CD14-positive monocyte (primary cell): Measurements from ENCODE around the gene AQP3. TPM values are rescaled to one million over a fixed set of nuclear protein-coding genes. Genes with fewer than 3 reads are reported as not detected.
A peak's percentile ranks its signal among the peaks of the same experiment; 100 is the strongest.

Source experiments
- DNase-seq, 3 donors: peaks; one replicate each; pipeline ENCODE4 v3.0.0-alpha.2; 2011 to 2022
- H2AFZ ChIP-seq: 2 replicates; pipeline ENCODE4 v1.6.0; 2012; ENCODE audit warnings: mild to moderate bottlenecking, low read depth, low read length, inconsistent platforms; ENCODE audit not compliant: insufficient read depth, poor library complexity, severe bottlenecking
- H3K27ac ChIP-seq, 2 donors: 1 replicate in 1 of 2; 2 replicates in 1 of 2; pipeline ENCODE4 v1.5.1; 2012 to 2013; ENCODE audit warnings: low read length in 2 of 2, control low read depth in 1 of 2, inconsistent platforms in 1 of 2, low read depth in 1 of 2, mild to moderate bottlenecking in 1 of 2
- H3K27me3 ChIP-seq, 2 donors: one replicate each; pipeline versions ENCODE4 v1.6.0 to v1.6.1; 2011 to 2013; ENCODE audit warnings: low read length in 2 of 2; ENCODE audit not compliant: control insufficient read depth in 2 of 2, insufficient read depth in 2 of 2
- H3K36me3 ChIP-seq, 2 donors: replicated peaks in 1 of 2; 1 replicate in 1 of 2; 2 replicates in 1 of 2; pipeline versions ENCODE4 v1.5.1 to v1.6.1; 2012 to 2013; ENCODE audit warnings: low read length in 2 of 2, control low read depth in 1 of 2, inconsistent platforms in 1 of 2, mild to moderate bottlenecking in 1 of 2; ENCODE audit not compliant: insufficient read depth in 2 of 2, control insufficient read depth in 1 of 2
- H3K4me1 ChIP-seq, 2 donors: 1 replicate in 1 of 2; 2 replicates in 1 of 2; pipeline versions ENCODE4 v1.5.1 to v1.6.1; 2012 to 2013; ENCODE audit warnings: low read length in 2 of 2, control low read depth in 1 of 2, inconsistent platforms in 1 of 2, mild to moderate bottlenecking in 1 of 2, moderate library complexity in 1 of 2; ENCODE audit not compliant: insufficient read depth in 2 of 2, control insufficient read depth in 1 of 2
- H3K4me2 ChIP-seq: replicated peaks from 2 replicates; pipeline ENCODE3; 2012; ENCODE audit warnings: low read length, moderate library complexity, mild to moderate bottlenecking; ENCODE audit not compliant: poor library complexity, severe bottlenecking; ENCODE audit errors: extremely low read depth
- H3K4me3 ChIP-seq, 3 experiments: fragments of 200-600 bp in 1 of 3; sonication (generic) in 1 of 3; replicated peaks in 1 of 3; 1 replicate in 2 of 3; 2 replicates in 1 of 3; pipeline ENCODE4 v1.5.1; 2011 to 2013; ENCODE audit warnings: low read length in 3 of 3, mild to moderate bottlenecking in 3 of 3, control low read depth in 2 of 3, low read depth in 2 of 3, inconsistent platforms in 1 of 3, moderate library complexity in 1 of 3
- H3K79me2 ChIP-seq: 2 replicates; pipeline ENCODE4 v1.6.0; 2012; ENCODE audit warnings: mild to moderate bottlenecking, control low read depth, inconsistent platforms, low read length, moderate library complexity; ENCODE audit not compliant: insufficient read depth
- H3K9ac ChIP-seq: 2 replicates; pipeline ENCODE4 v1.6.0; 2017; ENCODE audit warnings: low read length, mild to moderate bottlenecking; ENCODE audit not compliant: insufficient read depth, poor library complexity, severe bottlenecking
- H3K9me3 ChIP-seq, 2 donors: replicated peaks in 1 of 2; 1 replicate in 1 of 2; 2 replicates in 1 of 2; pipeline versions ENCODE4 v1.5.1 to v1.6.1; 2012 to 2013; ENCODE audit warnings: low read length in 2 of 2, control low read depth in 1 of 2; ENCODE audit not compliant: control insufficient read depth in 1 of 2, insufficient read depth in 1 of 2
- H4K20me1 ChIP-seq: 2 replicates; pipeline ENCODE4 v1.6.0; 2012; ENCODE audit warnings: mild to moderate bottlenecking, low read length, control low read depth, moderate library complexity; ENCODE audit not compliant: insufficient read depth
- H3K27ac Mint-ChIP-seq, 7 donors: one replicate each; pipeline ENCODE4 v1.8.0; 2020; ENCODE audit warnings: mild to moderate bottlenecking in 7 of 7, mixed read lengths in 7 of 7, moderate library complexity in 6 of 7, inconsistent platforms in 2 of 7
- H3K27me3 Mint-ChIP-seq, 3 donors: one replicate each; pipeline ENCODE4 v1.8.0; 2021 to 2022; ENCODE audit warnings: low read depth in 3 of 3, mild to moderate bottlenecking in 3 of 3, mixed read lengths in 3 of 3, moderate library complexity in 3 of 3, inconsistent platforms in 1 of 3
- H3K36me3 Mint-ChIP-seq, 2 donors: one replicate each; pipeline ENCODE4 v1.8.0; 2020; ENCODE audit warnings: mixed read lengths in 2 of 2, inconsistent platforms in 1 of 2, mild to moderate bottlenecking in 1 of 2
- H3K4me1 Mint-ChIP-seq: one replicate; pipeline ENCODE4 v1.8.0; 2020; ENCODE audit warnings: mild to moderate bottlenecking, mixed read lengths
- H3K4me3 Mint-ChIP-seq, 2 donors: one replicate each; pipeline ENCODE4 v1.8.0; 2020; ENCODE audit warnings: mild to moderate bottlenecking in 2 of 2, mixed read lengths in 2 of 2, moderate library complexity in 1 of 2
- H3K9me3 Mint-ChIP-seq, 7 donors: one replicate each; pipeline ENCODE4 v1.8.0; 2020 to 2022; ENCODE audit warnings: mixed read lengths in 7 of 7, mild to moderate bottlenecking in 6 of 7, moderate library complexity in 6 of 7, inconsistent platforms in 2 of 7
- WGBS: methylation state at CpG from one replicate; pipeline ENCODE4 v1.1.5; 2013; ENCODE audit warnings: missing lambda C conversion rate; ENCODE audit not compliant: insufficient coverage; 5-methylcytosine and 5-hydroxymethylcytosine counted together
- intact Hi-C, 2 donors: fragments of 100-400 bp; cut with micrococcal nuclease; formaldehyde crosslinking; loops; one replicate each; pipeline versions ENCODE4 v1.15.0 to v1.15.1; 2023
- polyA plus RNA-seq, 3 donors: library from polyadenylated mRNA; depleted of rRNA in 1 of 3; unstranded in 2 of 3; stranded (reverse) in 1 of 3; fragments of 300-500 nt in 2 of 3; fragments of >200 nt in 1 of 3; fragmentation: Illumina TruSeq in 2 of 3; gene quantifications; 1 replicate in 2 of 3; 2 replicates in 1 of 3; pipeline ENCODE4 v1.2.3, GENCODE V29; 2012 to 2021
- TF ChIP-seq, protein P1 (sequence below): fragments of 200-600 bp; IDR thresholded peaks from one replicate; pipeline ENCODE4 v1.8.0; 2022; ENCODE audit warnings: antibody characterized with exemption, mild to moderate bottlenecking

AQP3 gene
- polyA plus RNA-seq, 3 donors: 0.39 to 0.70 (median 0.63) TPM

- Mint-ChIP-seq H3K27me3 (peaks cover 0 to 3% (median 0%) of the 10 kb centered on the region in 3 donors), H3K4me3 (no peak overlapping the region), H3K9me3 (peaks cover 0 to 2% (median 0%) of the 10 kb centered on the region in 7 donors), H3K4me1 (no peaks in the 10 kb centered on the region), H3K27ac (no peak overlapping the region), H3K36me3 (peaks cover 84 to 97% of the 10 kb centered on the region in 2 donors)
- Histone ChIP-seq H3K27ac (no peak overlapping the region), H3K27me3 (no peaks in the 10 kb centered on the region), H3K4me2 (no peak overlapping the region), H3K79me2 (no peaks in the 10 kb centered on the region), H3K4me3 (no peak overlapping the region), H3K4me1 (no peaks in the 10 kb centered on the region), H3K9ac (no peak overlapping the region), H4K20me1 (no peaks in the 10 kb centered on the region), H3K36me3 (peaks cover 94 to 99% of the 10 kb centered on the region in 2 donors), H3K9me3 (no peaks in the 10 kb centered on the region), H2AFZ (no peak overlapping the region)
- TF ChIP-seq, protein P1, sequence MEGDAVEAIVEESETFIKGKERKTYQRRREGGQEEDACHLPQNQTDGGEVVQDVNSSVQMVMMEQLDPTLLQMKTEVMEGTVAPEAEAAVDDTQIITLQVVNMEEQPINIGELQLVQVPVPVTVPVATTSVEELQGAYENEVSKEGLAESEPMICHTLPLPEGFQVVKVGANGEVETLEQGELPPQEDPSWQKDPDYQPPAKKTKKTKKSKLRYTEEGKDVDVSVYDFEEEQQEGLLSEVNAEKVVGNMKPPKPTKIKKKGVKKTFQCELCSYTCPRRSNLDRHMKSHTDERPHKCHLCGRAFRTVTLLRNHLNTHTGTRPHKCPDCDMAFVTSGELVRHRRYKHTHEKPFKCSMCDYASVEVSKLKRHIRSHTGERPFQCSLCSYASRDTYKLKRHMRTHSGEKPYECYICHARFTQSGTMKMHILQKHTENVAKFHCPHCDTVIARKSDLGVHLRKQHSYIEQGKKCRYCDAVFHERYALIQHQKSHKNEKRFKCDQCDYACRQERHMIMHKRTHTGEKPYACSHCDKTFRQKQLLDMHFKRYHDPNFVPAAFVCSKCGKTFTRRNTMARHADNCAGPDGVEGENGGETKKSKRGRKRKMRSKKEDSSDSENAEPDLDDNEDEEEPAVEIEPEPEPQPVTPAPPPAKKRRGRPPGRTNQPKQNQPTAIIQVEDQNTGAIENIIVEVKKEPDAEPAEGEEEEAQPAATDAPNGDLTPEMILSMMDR: no peak
- DNase-seq: no peak
- WGBS: 98% methylated on average over 6 of the region's 9 CpGs
- intact Hi-C loops: no loop called here
These were observed 17.7 kb upstream of the AQP3 start for GRCh38 chr9:33465096-33465495.

- no peak for DNase-seq
- H3K4me1 Mint-ChIP-seq: no peaks in the 10 kb centered on the region
- no peak overlapping the region for H3K4me3 Mint-ChIP-seq
- peak overlapping the region in 1 of 7 donors; percentile 72 for H3K27ac Mint-ChIP-seq
- peaks cover 0 to 3% (median 0%) of the 10 kb centered on the region in 3 donors for H3K27me3 Mint-ChIP-seq
- H3K9me3 ChIP-seq: no peaks in the 10 kb centered on the region
- no peak overlapping the region for H2AFZ ChIP-seq
- H3K4me3 ChIP-seq: no peak overlapping the region
- intact Hi-C loops: no loop called here
- H3K4me1 ChIP-seq: no peaks in the 10 kb centered on the region
- no peak overlapping the region for H3K4me2 ChIP-seq
- H3K9ac ChIP-seq: no peak overlapping the region
- H3K79me2 ChIP-seq: no peaks in the 10 kb centered on the region
- peaks cover 84 to 89% of the 10 kb centered on the region in 2 donors for H3K36me3 ChIP-seq
- no peaks in the 10 kb centered on the region for H3K27me3 ChIP-seq
- no peaks in the 10 kb centered on the region for H4K20me1 ChIP-seq
- H3K27ac ChIP-seq: no peak overlapping the region
- peaks cover 0 to 2% (median 0%) of the 10 kb centered on the region in 7 donors for H3K9me3 Mint-ChIP-seq
- WGBS: 92% methylated on average over 13 of the region's 14 CpGs
- peaks cover 74 to 87% of the 10 kb centered on the region in 2 donors for H3K36me3 Mint-ChIP-seq
- TF ChIP-seq, protein P1: no peak
These were observed 16.7 kb upstream of the AQP3 start for GRCh38 chr9:33464045-33464636.
